NT2/D1 (cell line): ENCODE data around the gene TMEM119.

Experiments used
- SUZ12 ChIP-seq: IDR thresholded peaks from 2 replicates; pipeline ENCODE4 v1.6.1; 2011; ENCODE audit not compliant: insufficient read length, insufficient read depth; ENCODE audit errors: extremely low read depth
- YY1 ChIP-seq: IDR thresholded peaks from 2 replicates; pipeline ENCODE4 v1.6.1; 2011; ENCODE audit not compliant: insufficient read length, insufficient read depth
- ZNF274 ChIP-seq: IDR thresholded peaks from 2 replicates; pipeline ENCODE4 v1.6.1; 2011; ENCODE audit warnings: mild to moderate bottlenecking, low read depth, low read length

DNA sequence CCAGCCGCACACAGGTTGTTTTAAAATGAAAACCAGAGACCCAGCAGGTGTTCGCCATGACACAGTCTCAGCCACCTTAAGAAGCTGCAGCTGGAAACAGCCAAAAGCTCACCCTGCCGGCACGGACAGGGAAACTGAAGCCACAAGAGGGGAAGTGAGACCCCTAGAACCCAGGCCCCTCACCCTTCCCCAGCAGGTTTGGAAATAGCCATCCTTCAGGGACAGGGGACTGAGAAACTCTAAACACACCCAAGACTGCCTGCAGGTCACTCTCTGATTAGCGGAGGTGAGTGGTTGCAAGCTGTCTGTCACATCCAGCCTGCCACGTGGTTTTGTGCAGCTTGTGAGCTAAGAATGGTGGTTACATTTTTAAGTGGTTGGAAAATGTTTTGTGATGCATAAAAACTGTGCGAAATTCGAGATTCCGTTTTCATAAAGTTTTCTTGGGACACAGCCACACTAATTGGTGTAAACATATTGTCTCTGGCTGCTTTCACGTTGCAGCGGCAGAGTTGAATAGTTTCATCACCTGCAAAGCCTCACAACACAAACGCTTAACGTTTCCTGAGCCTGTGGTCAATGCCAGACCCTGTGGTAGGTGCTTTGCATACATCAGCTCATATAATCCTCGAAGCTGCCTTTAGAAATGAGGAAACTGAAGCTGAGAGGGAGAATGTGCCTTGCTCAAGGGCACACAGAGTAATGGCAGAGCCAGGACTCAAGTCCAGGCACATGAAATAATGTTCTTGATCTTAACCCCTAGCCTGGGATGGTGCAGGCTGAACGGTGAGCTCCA is 37.5 kb upstream of the TMEM119 start:
- TF ChIP-seq ZNF274 (no peak), YY1 (no peak), SUZ12 (no peak)
